Uterus (tissue), 2 donors: ENCODE results near the gene OSTM1.

Source experiments
- POLR2A ChIP-seq, 2 donors: fragments of 450-650 bp; IDR thresholded peaks; one replicate each; pipeline ENCODE4 v1.6.1; 2016; ENCODE audit warnings: antibody characterized with exemption in 2 of 2, mild to moderate bottlenecking in 1 of 2, moderate library complexity in 1 of 2
- TF ChIP-seq, protein P1 (sequence below), 4 experiments: fragments of 200-600 bp in 2 of 4; fragments of 450-650 bp in 2 of 4; sonication (generic) in 2 of 4; IDR thresholded peaks; one replicate each; pipeline ENCODE4 v1.5.1; 2016 to 2019; ENCODE audit warnings: antibody characterized with exemption in 4 of 4, mild to moderate bottlenecking in 2 of 4, moderate library complexity in 1 of 4

GRCh38 chr6:108114841-108115597 lies 40.5 kb upstream of the OSTM1 start:
- TF ChIP-seq, protein P1, sequence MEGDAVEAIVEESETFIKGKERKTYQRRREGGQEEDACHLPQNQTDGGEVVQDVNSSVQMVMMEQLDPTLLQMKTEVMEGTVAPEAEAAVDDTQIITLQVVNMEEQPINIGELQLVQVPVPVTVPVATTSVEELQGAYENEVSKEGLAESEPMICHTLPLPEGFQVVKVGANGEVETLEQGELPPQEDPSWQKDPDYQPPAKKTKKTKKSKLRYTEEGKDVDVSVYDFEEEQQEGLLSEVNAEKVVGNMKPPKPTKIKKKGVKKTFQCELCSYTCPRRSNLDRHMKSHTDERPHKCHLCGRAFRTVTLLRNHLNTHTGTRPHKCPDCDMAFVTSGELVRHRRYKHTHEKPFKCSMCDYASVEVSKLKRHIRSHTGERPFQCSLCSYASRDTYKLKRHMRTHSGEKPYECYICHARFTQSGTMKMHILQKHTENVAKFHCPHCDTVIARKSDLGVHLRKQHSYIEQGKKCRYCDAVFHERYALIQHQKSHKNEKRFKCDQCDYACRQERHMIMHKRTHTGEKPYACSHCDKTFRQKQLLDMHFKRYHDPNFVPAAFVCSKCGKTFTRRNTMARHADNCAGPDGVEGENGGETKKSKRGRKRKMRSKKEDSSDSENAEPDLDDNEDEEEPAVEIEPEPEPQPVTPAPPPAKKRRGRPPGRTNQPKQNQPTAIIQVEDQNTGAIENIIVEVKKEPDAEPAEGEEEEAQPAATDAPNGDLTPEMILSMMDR (IDR thresholded peaks at IDR 0.05): no peak
- no peak for TF ChIP-seq POLR2A (IDR thresholded peaks at IDR 0.05)
